NCI-H2107 treated with DMSO at 0.1 percent for 48 hours (cell line): ENCODE results near the gene CEP95.

Experiments
- DNase-seq: peaks from one replicate; lab custom pipeline; 2025; ENCODE audit not compliant: unreplicated experiment; lab: John Stamatoyannopoulos, UW

The CEP95 gene

DNA sequence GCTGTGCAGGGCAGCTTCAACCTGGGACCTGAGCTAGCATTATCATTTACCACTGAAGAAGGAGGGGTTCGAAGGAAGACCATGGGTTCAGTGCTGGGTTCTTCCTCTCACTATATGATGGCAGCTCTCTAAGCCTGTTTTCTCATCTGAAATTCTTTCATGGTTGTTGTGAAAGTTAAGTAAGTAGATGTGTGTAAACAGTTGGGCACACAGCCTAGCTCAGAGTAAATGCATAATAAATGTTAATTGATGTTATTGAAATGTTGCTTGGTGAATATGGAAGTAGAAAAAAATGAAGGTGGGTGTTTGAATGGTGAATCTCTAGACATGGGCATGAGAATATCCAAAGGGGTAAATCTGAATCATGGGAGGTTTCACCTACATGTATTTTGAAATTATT is 9.1 kb downstream of the CEP95 start:
- no peak for DNase-seq

DNA sequence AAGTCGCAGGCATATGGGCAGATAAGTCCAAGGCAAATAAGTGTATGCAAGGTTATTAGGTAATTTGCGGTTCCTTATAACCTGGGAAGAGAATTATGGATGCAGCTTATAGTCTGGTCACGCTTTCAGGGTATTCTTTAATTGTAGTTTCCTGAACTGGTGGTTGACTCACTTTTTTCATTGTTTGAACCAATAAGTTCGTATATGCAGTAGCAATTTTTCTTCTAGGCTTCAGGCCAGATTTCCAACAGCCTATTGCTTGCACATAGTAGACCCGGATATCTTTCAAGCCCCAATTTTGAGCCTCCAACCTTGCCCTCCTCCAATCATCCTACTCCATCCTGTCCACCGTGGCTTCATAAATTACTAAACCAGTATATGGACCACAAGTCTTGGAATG is 12.8 kb downstream of the CEP95 start:
- DNase-seq: no peak

DNA sequence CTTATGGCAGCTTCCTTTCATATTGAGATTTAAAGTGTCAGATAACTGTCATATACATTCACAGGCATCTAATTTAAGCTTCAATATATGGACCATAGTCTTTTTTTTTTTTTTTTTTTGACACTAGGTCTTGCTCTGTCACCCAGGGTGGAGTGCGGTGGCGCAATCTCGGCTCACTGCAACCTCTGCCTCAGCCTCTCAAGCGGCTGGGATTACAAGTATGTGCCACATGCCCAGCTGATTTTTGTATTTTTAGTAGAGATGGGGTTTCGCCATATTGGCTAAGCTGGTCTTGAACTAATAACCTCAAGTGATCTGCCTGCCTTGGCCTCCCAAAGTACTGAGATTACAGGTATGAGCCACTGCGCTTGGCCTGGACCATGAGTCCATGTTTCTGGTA is 13.6 kb downstream of the CEP95 start:
- no peak for DNase-seq

DNA sequence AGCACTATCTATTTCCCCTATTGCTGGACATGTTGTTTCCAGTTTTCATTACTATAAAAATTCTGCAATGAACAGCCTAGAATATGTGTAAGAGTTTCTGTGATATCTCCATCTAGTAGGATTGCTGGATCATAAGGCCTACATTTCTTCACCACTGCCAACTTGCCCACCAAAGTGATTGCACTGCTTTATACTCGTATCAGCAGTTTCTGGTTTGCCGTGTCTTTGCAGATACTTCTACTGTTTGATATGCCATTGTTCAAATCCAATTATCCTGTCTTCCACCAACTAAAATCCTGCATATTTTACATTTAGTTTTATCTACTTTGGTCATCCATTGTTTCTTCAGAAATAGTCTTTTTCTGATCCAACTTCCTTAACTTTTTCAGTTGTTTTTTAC is 21.1 kb downstream of the CEP95 start:
- no peak for DNase-seq

DNA sequence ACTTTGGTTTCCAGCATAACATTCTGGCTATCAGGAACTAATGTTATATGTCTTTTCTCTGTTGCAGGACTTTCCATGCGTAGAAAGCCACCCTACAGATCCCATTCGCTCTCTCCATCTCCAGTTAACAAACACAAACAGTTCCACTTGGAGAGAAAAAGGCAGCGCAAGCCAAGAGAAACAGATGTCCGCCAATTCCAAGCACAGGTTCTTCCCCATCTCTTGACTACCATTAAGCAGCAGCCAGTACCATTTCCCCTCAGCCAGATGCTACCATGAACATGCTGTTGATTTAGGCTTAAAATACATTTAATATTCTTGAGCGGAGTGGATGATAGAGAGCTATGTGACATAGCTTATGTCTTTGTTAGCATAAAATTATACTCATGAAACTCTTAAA is 22.4 kb downstream of the CEP95 start:
- DNase-seq: no peak

DNA sequence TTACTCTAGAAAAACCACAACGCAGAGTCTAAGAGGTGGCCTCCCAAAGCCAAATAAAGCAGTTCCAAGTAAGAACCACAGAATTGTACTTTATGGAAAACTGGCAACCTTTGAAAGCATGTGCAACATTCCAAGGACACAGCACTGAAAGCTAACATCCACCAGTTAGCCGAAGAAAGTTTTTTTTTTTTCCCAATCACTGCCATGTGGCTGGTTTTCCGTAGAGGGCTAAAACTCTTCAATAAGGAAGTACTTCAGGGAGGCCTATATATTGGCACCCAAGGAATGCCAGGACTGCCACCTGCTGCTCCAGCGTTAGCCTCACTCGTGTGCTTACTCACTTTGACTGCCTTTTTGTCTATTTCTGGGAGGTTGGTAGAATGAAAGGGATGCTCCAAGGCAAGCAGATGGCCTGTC is 25.2 kb downstream of the CEP95 start:
- DNase-seq: no peak

DNA sequence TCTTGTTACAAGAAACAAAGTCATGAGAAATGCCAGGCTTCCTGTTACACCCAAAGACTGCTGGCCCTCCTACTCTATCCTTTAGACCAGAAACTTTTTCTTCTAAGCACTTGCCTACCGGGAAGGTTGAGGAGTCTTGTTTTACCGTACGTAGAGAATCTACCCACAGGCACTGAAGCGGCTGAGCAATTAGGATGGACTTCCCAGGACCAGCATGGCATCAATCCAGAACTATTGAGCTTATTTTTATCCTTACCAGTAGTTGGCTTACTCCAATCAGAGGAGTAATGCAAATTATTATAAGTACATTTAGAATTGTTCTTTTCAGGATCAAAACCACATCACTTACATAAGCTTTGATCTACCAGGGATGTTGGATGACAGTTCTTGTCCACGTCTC is 25.6 kb downstream of the CEP95 start:
- DNase-seq: no peak

DNA sequence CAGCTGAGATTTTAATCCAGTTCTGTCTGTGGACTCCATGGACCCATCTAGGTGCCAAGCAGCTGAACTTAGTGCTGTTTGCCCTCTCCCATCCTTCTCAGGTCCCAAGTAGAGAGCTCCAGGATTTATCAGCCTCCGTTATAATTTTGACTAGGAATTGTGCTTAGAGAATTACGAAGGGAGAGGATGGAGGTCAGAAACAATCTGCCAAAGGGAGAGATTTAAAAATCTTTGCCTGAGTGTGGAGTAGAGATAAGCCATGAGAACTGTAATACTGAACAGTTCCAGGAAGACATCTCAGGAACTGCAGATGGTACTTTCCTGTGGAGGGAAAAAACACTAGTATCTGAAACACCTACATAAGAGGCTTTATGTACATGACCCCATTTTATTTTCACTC is 27.0 kb downstream of the CEP95 start:
- no peak for DNase-seq

DNA sequence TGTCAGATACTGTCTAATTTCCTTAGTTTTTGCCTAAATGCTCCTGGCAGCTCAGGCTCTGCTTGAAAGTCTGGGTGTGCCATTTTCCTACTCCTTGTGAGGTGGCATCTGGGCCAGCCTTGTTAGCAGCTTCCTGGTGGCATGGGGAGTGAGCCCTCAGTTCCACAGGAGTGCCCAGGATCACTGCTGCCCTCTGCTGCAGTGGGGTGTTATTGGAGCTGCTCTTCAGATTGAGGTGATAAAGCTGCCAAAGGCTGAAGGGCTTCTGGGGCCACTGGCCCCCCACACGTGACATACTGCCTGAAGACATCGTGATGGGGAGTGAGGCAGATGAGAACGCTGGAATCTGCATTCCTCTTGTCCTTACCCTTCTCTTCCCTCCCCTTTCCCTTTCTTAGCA is 27.4 kb downstream of the CEP95 start:
- no peak for DNase-seq

DNA sequence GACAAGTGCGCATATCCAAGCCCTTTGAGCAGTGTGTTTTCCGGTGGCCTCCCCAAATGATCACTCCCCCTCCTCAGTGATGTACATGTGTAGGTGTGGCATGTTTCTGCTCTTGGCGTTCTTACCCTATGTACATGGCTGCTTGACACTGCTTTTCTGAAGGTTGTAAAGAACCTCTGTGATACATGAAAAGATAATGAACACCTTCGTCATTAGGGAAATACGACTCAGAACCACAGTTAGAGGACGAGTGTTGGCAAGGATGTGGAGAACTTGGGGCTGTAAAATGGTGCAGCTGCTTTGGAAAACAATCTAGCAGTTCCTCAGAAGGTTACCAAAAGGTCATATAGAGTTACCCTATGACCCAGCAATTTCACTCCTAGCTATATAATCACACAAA is 28.6 kb downstream of the CEP95 start:
- DNase-seq: no peak

DNA sequence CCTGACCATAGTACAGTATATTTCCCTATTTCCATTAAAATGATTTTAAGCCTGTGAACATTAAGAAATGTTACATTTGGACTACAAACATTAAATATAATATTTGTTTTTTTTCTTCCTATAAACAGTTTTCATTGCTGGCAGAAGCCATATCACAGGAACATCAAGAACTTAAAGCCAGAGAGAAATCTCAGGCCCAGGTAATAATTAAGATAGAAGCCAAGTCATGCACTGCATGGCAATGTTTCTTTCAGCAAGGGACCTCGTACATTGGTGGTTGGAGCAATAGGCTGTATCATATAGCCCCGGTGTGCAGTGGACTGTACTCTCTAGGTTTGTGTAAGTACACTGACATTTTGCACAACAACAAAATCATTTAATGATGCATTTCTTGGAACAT is 30.1 kb downstream of the CEP95 start:
- DNase-seq: no peak

DNA sequence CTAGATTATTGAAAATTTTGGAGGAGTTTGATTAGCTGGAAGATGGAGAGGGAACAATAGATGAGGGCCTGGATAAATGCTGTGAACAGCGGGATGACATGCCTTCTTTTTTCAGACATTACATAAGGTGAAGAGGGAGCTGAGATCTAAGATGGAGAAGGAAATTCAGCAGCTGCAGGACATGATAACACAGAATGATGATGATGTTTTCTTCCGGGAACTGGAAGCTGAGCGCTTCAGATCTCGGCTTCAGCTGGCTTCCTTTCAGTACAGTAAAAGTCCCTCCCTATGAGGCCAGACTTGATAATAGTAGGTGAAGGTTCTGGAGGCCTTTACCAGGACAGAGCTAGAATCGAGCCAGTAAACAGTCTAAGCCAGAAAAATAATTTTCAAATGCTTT is 30.7 kb downstream of the CEP95 start:
- DNase-seq: no peak

DNA sequence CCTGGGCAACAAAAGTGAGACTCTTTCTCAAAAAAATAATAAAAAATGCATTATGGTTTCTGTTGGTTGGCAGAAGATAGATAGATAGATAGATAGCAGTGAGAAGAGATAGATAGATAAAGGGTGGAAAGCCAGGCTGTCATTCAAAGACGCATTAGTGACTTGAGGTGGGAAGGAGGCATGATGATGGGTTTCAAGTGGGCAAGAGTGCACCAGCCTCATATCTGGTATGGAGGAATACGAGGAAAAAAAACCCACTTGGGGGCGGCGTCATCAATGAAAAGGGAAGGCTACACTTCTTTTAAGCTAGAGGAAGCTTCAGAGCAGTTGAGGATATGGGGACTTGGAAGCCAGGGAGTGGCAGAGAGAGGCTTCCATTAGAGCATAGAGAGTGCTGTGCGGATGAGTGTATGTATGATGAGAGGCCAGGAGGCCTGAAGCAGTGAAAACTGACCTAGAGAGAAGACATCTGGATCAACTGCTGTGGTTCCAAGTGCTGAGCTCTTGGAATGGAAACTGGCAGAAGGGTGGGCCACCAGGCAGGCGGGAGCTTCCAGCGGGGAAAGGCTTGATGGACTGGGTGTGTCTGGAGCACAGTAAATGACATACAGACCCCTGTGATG is 31.8 kb downstream of the CEP95 start:
- DNase-seq: no peak

DNA sequence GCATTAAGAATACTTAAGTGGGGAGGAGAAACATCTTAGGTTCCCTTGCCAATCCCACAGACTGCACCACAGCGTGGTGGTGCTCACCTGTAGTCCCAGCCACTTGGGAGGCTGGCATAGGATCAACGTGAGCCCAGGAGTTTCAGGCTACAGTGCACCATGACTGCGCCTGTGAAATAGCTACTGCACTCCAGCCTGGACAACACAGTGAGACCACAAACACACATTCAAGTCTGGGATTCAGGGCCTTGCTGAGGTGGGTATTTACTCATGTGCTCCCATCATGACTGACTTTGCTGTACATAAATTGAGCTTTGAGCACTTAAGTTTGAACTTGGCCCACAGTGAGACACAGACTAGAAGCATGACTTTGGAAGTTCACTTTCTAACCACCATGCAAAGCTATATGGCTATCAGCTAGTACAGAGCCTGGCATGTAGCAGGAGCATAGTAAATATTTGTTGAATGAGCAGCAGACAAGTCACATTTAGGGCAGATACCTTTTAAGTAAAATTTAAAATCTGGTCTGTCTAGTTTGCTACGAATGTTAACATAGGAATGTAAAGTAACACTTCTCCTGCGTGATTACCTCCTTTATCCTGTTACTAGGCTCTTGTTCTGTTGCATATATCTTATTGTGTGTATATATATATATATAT is 33.5 kb downstream of the CEP95 start:
- no peak for DNase-seq

DNA sequence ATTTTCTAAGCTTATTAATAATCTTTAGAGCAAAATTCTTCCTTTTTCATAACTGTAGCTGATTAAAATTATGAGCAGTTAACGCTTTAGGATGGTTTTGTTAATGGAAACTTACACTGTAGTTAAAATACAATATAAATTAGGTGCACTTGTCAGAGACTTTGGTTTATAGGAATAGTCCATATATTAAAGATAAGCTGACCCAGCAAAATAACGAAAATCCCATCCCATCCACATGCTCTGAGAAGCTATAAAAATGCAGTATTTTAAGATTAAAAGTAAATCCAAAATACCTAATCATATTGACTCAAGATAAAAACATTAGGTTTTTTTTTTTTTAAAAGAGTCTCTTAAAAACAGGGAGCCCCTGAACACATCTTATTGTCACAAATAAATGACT is 38.0 kb downstream of the CEP95 start:
- DNase-seq: no peak

DNA sequence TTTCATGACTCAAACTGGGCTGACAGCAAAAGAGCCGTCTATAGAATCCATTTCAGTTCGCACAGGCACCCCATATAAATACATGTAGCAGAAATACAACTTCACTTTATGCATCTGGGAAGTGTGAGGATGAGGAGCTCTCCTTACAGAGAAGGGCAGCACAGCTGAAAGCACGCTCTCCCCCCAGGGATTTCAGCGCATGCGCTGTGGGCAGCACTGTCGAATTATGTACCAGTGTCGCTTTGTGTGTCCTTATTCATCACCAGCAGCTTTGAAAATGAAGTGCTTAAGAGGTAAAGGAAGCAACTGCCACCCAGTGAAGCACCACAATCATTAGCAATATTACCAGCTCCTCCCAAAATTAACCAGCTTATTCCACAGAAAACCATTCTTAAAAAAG is 39.9 kb downstream of the CEP95 start:
- DNase-seq: peak; percentile 13

DNA sequence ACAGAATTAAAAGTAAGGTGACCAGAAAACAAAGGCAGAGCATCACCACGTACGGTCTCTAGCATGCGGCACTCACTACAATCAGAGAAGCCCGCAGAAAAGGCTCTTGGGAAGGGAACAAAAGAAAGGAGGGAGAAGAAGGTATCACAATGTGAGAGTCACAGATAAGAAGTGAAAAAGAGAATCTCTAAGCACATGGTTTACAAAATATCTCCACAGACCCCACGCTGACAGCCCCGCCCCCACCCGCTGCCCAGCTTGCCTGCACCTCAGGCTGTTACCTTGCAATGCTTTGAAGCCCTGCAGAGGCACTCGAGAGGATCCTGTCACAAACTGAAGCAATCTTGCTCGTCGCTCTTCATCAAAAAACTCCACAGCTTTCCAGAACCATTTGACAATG is 40.5 kb downstream of the CEP95 start:
- DNase-seq: no peak

DNA sequence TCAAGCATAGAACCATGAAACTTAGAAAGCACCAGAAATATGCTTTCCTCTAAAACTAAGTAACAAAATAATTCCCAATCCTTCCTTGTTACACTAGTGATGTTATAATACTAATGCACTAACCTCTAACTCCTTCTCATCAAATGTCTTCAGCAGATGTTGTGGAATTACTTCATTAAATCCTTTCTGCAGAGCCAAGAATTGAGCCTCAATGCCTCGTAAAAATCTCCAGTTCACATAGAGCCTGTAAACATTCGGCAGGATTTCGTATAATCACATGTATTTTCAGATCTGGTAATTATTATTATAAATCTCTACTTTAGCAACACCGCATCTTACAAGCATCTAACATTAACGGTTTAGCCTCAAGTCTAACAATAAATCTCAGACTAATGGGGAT is 44.7 kb downstream of the CEP95 start:
- DNase-seq: no peak

DNA sequence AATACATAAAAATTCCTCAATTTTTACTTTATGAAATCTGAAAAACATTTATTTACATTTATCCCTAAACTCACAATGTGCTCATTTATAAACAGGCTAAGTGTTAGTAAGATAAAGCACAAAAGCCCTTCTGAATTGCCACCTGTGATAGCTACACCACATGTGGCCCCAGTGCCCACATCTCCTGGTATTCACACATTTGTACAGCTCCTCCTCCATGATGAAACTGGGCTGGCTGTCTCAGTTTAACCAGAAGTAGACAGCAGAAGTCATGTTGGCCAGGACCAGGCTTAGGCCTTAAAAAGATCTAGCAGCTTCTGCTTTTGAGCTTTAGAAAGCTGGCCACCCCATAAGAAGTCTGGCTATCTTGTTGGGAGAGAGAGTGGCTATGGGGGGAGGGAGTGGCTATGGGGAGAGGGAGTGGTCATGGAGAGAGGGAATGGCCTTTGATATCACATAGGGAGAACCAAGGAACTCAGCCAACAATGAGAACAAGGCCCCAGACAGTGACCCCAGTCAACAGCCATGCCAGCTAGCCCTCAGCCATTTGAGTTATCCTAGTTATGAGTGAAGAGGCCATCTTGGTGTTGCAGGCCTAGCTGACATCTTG is 47.4 kb downstream of the CEP95 start:
- DNase-seq: no peak

DNA sequence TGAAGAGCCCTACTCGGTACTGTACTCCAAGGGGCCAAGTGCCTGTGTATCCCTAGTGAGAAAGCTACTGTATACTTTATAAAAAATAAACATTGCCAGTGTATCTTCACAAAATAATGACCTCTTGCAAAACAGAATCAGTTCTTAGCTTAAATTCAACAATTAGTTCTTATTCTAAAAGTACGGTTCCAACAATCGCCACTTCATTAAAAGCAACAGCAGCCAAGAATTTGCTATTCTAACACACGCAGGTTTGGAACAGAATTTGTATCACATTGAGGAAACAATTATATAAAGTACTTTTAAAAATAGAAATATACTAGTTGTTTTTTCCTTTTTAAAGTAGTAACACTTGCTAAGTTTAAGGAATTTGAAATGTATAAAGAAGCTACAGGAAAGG is 48.5 kb downstream of the CEP95 start:
- DNase-seq: no peak

DNA sequence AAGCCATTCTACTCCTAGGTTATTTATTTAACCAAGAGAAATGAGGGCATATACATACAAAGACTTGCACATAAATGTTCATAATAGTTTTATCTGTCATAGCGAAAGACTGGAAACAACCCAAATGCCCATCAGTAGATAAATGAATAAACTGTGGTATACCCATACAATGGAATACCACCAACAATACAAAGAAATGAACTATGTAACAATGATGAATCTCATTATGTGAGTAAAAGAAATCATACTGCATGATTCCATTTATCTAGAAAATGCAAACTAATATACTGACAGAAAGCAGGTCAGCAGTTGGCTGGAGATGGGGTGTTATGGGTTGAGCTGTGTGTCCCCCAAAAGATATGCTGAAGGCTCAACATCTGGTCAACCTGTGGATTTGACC is 57.3 kb downstream of the CEP95 start:
- no peak for DNase-seq

DNA sequence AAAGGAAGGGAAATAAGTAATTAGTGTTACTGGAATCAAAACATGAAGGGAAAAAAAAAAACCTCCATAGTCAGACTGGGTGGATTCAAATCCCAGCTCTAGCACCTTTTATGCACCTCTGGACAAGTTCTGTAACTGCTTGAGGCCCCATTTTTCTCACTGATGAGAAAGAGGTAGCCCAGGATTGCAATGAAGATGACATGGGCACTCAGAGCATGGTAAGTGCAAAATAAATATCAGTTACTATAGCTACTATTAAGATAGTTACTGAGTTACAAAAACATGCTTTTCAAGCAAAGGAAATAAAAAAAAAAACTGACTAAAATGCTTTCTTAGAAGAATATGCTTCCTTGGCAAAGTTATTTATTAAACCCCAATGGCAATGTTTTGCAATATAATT is 58.8 kb downstream of the CEP95 start:
- DNase-seq: no peak

DNA sequence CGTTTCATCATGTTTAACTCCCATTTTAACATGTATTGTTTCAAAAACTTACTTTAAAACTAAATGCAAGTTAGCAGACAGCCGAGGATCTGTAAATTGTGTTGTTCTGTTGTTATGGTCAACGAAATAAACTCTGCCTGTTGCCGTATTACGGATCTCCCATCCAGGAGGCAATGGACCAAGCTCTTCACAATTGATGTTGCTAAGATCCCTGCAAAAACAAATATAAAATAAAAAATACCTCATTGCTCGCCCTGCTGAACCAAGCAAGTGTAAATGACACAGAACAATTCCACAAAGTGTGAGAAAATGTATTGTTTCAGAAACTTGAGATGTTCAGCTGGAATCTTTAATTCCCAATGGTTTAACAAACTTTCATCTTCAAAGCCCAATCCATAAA is 65.0 kb downstream of the CEP95 start:
- DNase-seq: no peak
